HCT116 (cell line): ENCODE results near the gene MED26. TPM values are rescaled to one million over a fixed set of nuclear protein-coding genes. Genes with fewer than 3 reads are reported as not detected.

Source experiments
- ATAC-seq: fragments of 200-7000 bp; cut with Tn5 transposase; 2 replicates; pipeline ENCODE4 v1.9.1; 2020; ENCODE audit warnings: mild to moderate bottlenecking, moderate library complexity
- BruUV-seq: library from RNA; stranded (reverse); fragments of 400-500 nt; replicated peaks from 2 replicates; lab custom pipeline; 2021; lab: Mats Ljungman, UMichigan
- CTCF ChIA-PET: fragments of 300-600 bp; sonication (Branson Sonifier 250); formaldehyde crosslinking; loops from one replicate; lab custom pipeline; 2021; ENCODE audit warnings: antibody characterized with exemption; lab: Charles Lee
- POLR2A ChIA-PET: fragments of 300-600, 350-600 bp; sonication (Branson Sonifier 250); formaldehyde crosslinking; loops from one replicate; lab custom pipeline; 2021; ENCODE audit warnings: antibody characterized with exemption; lab: Charles Lee
- RAD21 ChIA-PET, 2 experiments: fragments of 300-600 bp; sonication (Branson Sonifier 250); formaldehyde crosslinking; loops; one replicate each; lab custom pipeline; 2023; ENCODE audit warnings: low total read pairs in 2 of 2; ENCODE audit not compliant: uncharacterized antibody in 2 of 2, unreplicated experiment in 2 of 2, low non-redundant PET in 1 of 2; lab: Charles Lee
- DNase-seq: peaks from one replicate; pipeline ENCODE4 v3.0.0-alpha.2; 2010; ENCODE audit warnings: low read depth, low spot score
- H2AFZ ChIP-seq: fragments of 200-600 bp; shearing (Covaris generic), sonication (generic); 2 replicates; pipeline ENCODE4 v1.6.1; 2017; ENCODE audit warnings: low read depth, mixed run types, mixed read lengths, antibody characterized with exemption, low read length; ENCODE audit not compliant: poor library complexity, severe bottlenecking
- H3K27ac ChIP-seq: 2 replicates; pipeline ENCODE4 v1.5.1; 2012; ENCODE audit warnings: low read depth, low read length
- H3K27me3 ChIP-seq: fragments of 200-600 bp; sonication (generic); 2 replicates; pipeline ENCODE4 v1.6.1; 2016; ENCODE audit warnings: mixed run types, low read length, mixed read lengths; ENCODE audit not compliant: insufficient read depth
- H3K36me3 ChIP-seq, 2 experiments: fragments of 200-500 bp in 1 of 2; fragments of 200-600 bp in 1 of 2; sonication (Bioruptor generic) in 1 of 2; sonication (generic) in 1 of 2; 2 replicates each; pipeline versions ENCODE4 v1.5.1 to v1.6.1; 2014 to 2016; ENCODE audit warnings: low read length in 2 of 2, inconsistent platforms in 1 of 2, mixed read lengths in 1 of 2, mixed run types in 1 of 2; ENCODE audit not compliant: insufficient read depth in 2 of 2, control insufficient read depth in 1 of 2
- H3K4me1 ChIP-seq, 2 experiments: fragments of 200-600 bp in 1 of 2; sonication (generic) in 1 of 2; 2 replicates each; pipeline versions ENCODE4 v1.5.1 to v1.6.1; 2012 to 2017; ENCODE audit warnings: low read length in 2 of 2, inconsistent platforms in 1 of 2, mild to moderate bottlenecking in 1 of 2, mixed read lengths in 1 of 2, mixed run types in 1 of 2, moderate library complexity in 1 of 2; ENCODE audit not compliant: insufficient read depth in 2 of 2, control insufficient read depth in 1 of 2
- H3K4me2 ChIP-seq: fragments of 200-600 bp; sonication (generic); 2 replicates; pipeline ENCODE4 v1.6.1; 2017; ENCODE audit warnings: mixed run types, low read length, mixed read lengths
- H3K4me3 ChIP-seq, 2 experiments: fragments of 200-600 bp in 1 of 2; sonication (generic) in 1 of 2; replicated peaks in 1 of 2; 2 replicates each; pipeline ENCODE4 v1.5.1; 2011 to 2016; ENCODE audit warnings: low read length in 2 of 2, control low read depth in 1 of 2, low read depth in 1 of 2, mild to moderate bottlenecking in 1 of 2, mixed read lengths in 1 of 2, mixed run types in 1 of 2
- H3K79me2 ChIP-seq: fragments of 200-600 bp; sonication (generic); 2 replicates; pipeline ENCODE4 v1.6.1; 2017; ENCODE audit warnings: mild to moderate bottlenecking, mixed run types, low read length, moderate library complexity, mixed read lengths; ENCODE audit not compliant: insufficient read depth
- H3K9ac ChIP-seq: fragments of 200-600 bp; sonication (generic); 2 replicates; pipeline ENCODE4 v1.6.1; 2016; ENCODE audit warnings: low read length, mixed read lengths
- H3K9me2 ChIP-seq: fragments of 200-600 bp; sonication (generic), shearing (Covaris generic); 2 replicates; pipeline ENCODE4 v1.6.1; 2017; ENCODE audit warnings: mixed run types, mild to moderate bottlenecking, moderate library complexity; ENCODE audit not compliant: insufficient read depth
- H3K9me3 ChIP-seq, 2 experiments: fragments of 200-500 bp in 1 of 2; fragments of 200-600 bp in 1 of 2; sonication (Bioruptor generic) in 1 of 2; sonication (generic) in 1 of 2; 2 replicates each; pipeline ENCODE4 v1.6.1; 2014 to 2017; ENCODE audit warnings: low read length in 2 of 2, mixed read lengths in 2 of 2, inconsistent platforms in 1 of 2, low read depth in 1 of 2, mild to moderate bottlenecking in 1 of 2, mixed run types in 1 of 2, moderate library complexity in 1 of 2; ENCODE audit not compliant: control insufficient read depth in 1 of 2, insufficient read depth in 1 of 2
- H4K20me1 ChIP-seq: fragments of 200-600 bp; sonication (generic), shearing (Covaris generic); 2 replicates; pipeline ENCODE4 v1.6.1; 2017; ENCODE audit warnings: mixed run types, mild to moderate bottlenecking, moderate library complexity; ENCODE audit not compliant: insufficient read depth
- CBX3 ChIP-seq: IDR thresholded peaks from 2 replicates; pipeline ENCODE4 v1.6.1; 2012; ENCODE audit warnings: low read depth
- JUND ChIP-seq: IDR thresholded peaks from 2 replicates; pipeline ENCODE4 v1.6.1; 2012
- POLR2A ChIP-seq: IDR thresholded peaks from 2 replicates; pipeline ENCODE4 v1.7.0; 2011; ENCODE audit warnings: borderline replicate concordance; ENCODE audit not compliant: insufficient read depth, insufficient read length; ENCODE audit errors: extremely low read depth
- POLR2AphosphoS5 ChIP-seq: IDR thresholded peaks from 2 replicates; pipeline ENCODE4 v1.6.1; 2011; ENCODE audit warnings: mild to moderate bottlenecking, low read depth, low read length, moderate library complexity
- RAD21 ChIP-seq: IDR thresholded peaks from 2 replicates; pipeline ENCODE4 v1.6.1; 2012; ENCODE audit warnings: low read depth, mild to moderate bottlenecking
- SRF ChIP-seq: IDR thresholded peaks from 2 replicates; pipeline ENCODE4 v1.6.1; 2012; ENCODE audit warnings: low read depth
- ZBTB33 ChIP-seq: IDR thresholded peaks from 2 replicates; pipeline ENCODE4 v1.6.1; 2011; ENCODE audit warnings: mild to moderate bottlenecking, low read length, moderate library complexity; ENCODE audit not compliant: insufficient replicate concordance; ENCODE audit errors: extremely low read depth
- ZFX ChIP-seq: fragments of 450-650 bp; IDR thresholded peaks from 2 replicates; pipeline ENCODE4 v1.6.1; 2017
- ZNF274 ChIP-seq: fragments of 200-500 bp; sonication (Bioruptor generic); IDR thresholded peaks from 2 replicates; pipeline ENCODE4 v1.6.1; 2014; ENCODE audit warnings: mild to moderate bottlenecking, low read depth, low read length, inconsistent platforms
- intact Hi-C: fragments of 100-400 bp; cut with micrococcal nuclease; formaldehyde crosslinking; loops from 2 replicates; pipeline ENCODE4 v1.10.0; 2022
- total RNA-seq: library from RNA; stranded (reverse); gene quantifications from one replicate; pipeline ENCODE4 v1.2.1, GENCODE V29; 2021; ENCODE audit not compliant: unreplicated experiment
- TF ChIP-seq, protein P1 (sequence below): IDR thresholded peaks from 2 replicates; pipeline ENCODE4 v1.6.1; 2012
- TF ChIP-seq, protein P2 (sequence below): IDR thresholded peaks from 2 replicates; pipeline ENCODE4 v1.6.1; 2012

MED26 gene
- total RNA-seq, 1 experiment from 2014 or later, result 13.3 TPM

GRCh38 chr19:16561382-16561781, 66.6 kb downstream of the MED26 start:
- Histone ChIP-seq H2AFZ (no peak overlapping the region), H3K9me3 (no peaks in the 10 kb centered on the region), H3K4me2 (no peak overlapping the region), H3K79me2 (peaks cover 9% of the 10 kb centered on the region; the same call in 1 of the 2 replicates), H3K9me2 (no peaks in the 10 kb centered on the region), H3K9ac (no peak overlapping the region), H3K27ac (no peak overlapping the region), H3K36me3 (peaks cover 29 to 31% of the 10 kb centered on the region in 2 experiments), H4K20me1 (no peaks in the 10 kb centered on the region), H3K27me3 (no peaks in the 10 kb centered on the region), H3K4me3 (no peak overlapping the region), H3K4me1 (no peaks in the 10 kb centered on the region)
- ATAC-seq (no peak), DNase-seq (no peak)
- TF ChIP-seq ZNF274 (no peak), POLR2AphosphoS5 (no peak), POLR2A (no peak), JUND (no peak), RAD21 (no peak), ZBTB33 (no peak)
- TF ChIP-seq, protein P1, sequence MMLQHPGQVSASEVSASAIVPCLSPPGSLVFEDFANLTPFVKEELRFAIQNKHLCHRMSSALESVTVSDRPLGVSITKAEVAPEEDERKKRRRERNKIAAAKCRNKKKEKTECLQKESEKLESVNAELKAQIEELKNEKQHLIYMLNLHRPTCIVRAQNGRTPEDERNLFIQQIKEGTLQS, result no peak
- RAD21 ChIA-PET, result no interaction called here
- CTCF ChIA-PET, result no interaction called here
- POLR2A ChIA-PET, result no interaction called here
- no TSS peak for BruUV-seq
- intact Hi-C loops, result no loop called here

GRCh38 chr19:16559780-16560276, 68.2 kb downstream of the MED26 start:
- no peaks in the 10 kb centered on the region for H3K4me1 ChIP-seq
- ChIA-PET RAD21 (no interaction called here), POLR2A (no interaction called here)
- no peak overlapping the region for H3K4me2 ChIP-seq
- H4K20me1 ChIP-seq, result no peaks in the 10 kb centered on the region
- H3K9ac ChIP-seq, result no peak overlapping the region
- no peak overlapping the region for H2AFZ ChIP-seq
- intact Hi-C loops, result no loop called here
- TF ChIP-seq CBX3, result no peak
- no peak for TF ChIP-seq ZFX
- TF ChIP-seq, protein P2, sequence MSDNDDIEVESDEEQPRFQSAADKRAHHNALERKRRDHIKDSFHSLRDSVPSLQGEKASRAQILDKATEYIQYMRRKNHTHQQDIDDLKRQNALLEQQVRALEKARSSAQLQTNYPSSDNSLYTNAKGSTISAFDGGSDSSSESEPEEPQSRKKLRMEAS, result no peak
- no peak for TF ChIP-seq ZNF274
- TF ChIP-seq SRF, result no peak
- TF ChIP-seq, all 23 proteins: peak for 0
- Histone ChIP-seq H3K27ac (no peak overlapping the region), H3K36me3 (peaks cover 20 to 29% of the 10 kb centered on the region in 2 experiments; a peak in 3 of 4 replicates), H3K79me2 (peaks cover 9% of the 10 kb centered on the region; the same call in 1 of the 2 replicates), H3K9me3 (no peaks in the 10 kb centered on the region), H3K4me3 (no peak overlapping the region), H3K9me2 (no peaks in the 10 kb centered on the region), H3K27me3 (no peaks in the 10 kb centered on the region)
- BruUV-seq, result no TSS peak
- ATAC-seq (no peak), DNase-seq (no peak)
- CTCF ChIA-PET, result no interaction called here
